ENCODE measurements around the gene EDC3. TPM values are rescaled to one million over a fixed set of nuclear protein-coding genes. Genes with fewer than 3 reads are reported as not detected.

The EDC3 gene
- total RNA-seq, 4 donors from 2014 or later: 12.7 to 22.7 (median 15.2) TPM

DNA sequence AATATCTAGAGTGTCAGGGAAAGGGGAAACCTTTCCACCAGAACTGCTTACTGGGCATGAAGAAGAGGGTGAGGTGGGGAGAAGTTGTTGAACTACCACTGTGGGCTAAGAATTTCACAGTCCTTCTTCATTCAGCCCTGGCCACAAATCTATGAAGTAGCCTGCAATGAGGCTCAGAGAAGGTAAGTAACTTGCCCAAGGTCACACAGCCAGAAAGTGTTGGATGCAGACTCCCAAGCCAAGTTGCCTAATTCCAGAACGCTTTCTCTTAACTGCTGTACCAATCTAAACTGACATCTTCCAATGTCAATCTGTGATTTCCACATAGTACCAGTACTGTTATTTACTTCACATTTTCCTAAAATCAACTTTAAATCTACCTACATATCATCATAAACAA is 27.4 kb upstream of the EDC3 start:
- DNase-seq (ENCODE audit: low spot score) (no peak), ATAC-seq (ENCODE audit: low FRiP score) (no peak)
- TF ChIP-seq, protein P1, sequence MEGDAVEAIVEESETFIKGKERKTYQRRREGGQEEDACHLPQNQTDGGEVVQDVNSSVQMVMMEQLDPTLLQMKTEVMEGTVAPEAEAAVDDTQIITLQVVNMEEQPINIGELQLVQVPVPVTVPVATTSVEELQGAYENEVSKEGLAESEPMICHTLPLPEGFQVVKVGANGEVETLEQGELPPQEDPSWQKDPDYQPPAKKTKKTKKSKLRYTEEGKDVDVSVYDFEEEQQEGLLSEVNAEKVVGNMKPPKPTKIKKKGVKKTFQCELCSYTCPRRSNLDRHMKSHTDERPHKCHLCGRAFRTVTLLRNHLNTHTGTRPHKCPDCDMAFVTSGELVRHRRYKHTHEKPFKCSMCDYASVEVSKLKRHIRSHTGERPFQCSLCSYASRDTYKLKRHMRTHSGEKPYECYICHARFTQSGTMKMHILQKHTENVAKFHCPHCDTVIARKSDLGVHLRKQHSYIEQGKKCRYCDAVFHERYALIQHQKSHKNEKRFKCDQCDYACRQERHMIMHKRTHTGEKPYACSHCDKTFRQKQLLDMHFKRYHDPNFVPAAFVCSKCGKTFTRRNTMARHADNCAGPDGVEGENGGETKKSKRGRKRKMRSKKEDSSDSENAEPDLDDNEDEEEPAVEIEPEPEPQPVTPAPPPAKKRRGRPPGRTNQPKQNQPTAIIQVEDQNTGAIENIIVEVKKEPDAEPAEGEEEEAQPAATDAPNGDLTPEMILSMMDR (IDR thresholded peaks at IDR 0.05): no peak

DNA sequence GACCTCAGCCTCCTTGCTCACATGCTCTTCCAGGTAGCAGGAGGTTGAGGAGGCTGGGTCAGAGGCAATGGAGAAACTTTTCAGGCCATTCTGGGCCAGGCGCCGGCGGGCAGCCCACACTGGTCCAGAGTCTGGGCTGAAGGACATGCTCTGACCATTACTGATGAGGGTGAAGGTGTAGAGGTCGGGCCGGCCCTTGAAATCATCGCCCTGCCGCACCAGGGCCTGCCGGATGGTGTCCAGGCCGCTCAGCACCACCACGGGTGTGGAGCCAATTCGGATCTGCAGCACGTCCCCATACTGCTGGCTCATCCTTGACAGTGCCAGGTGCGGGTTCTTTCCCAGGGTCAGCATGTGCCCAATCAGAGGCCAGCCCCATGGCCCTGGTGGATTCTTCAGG is 26.8 kb upstream of the EDC3 start:
- DNase-seq (ENCODE audit: low spot score) (no peak), ATAC-seq (ENCODE audit: low FRiP score) (no peak)
- TF ChIP-seq, protein P1 (IDR thresholded peaks at IDR 0.05): no peak

DNA sequence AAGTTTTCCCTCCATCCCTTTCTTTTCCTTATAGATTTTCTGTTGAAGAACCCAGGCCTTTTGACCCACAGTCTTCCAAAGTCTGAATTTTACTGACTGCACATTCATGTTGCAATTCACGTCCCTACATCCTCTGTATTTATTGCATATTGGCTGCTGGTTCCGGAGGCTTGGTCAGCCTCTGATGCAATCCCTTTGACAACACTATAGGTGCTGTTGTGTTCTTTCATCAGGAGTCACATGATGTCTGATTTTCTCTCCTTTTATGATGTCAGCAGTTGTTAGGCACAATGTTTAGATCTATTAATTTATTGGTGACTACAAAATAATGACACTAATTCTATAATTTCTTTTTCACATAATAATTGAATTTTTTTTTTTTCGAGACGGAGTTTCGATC is 20.8 kb upstream of the EDC3 start:
- ATAC-seq (ENCODE audit: low FRiP score): no peak
- DNase-seq (ENCODE audit: low spot score): no peak
- TF ChIP-seq, protein P1 (IDR thresholded peaks at IDR 0.05): no peak

DNA sequence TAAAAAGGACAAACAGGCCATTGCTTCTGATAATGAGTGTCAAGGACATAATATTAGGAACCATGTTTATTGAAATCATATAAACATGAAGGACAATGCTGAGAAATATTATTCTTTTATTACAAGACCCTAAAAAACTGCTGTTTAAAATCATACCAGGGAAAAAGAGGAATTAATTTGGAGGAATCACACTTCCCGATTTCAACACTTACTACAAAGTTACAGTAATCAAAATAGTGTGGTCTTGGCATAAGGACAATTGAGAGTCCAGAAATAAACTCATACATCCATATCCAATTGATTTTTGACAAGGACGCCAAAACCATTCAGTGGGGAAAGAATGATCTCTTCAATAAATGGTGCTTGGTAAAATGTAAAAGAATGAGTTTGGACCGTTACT is 16.5 kb upstream of the EDC3 start:
- ATAC-seq (ENCODE audit: low FRiP score) (no peak), DNase-seq (ENCODE audit: low spot score) (no peak)
- TF ChIP-seq, protein P1 (IDR thresholded peaks at IDR 0.05): no peak

DNA sequence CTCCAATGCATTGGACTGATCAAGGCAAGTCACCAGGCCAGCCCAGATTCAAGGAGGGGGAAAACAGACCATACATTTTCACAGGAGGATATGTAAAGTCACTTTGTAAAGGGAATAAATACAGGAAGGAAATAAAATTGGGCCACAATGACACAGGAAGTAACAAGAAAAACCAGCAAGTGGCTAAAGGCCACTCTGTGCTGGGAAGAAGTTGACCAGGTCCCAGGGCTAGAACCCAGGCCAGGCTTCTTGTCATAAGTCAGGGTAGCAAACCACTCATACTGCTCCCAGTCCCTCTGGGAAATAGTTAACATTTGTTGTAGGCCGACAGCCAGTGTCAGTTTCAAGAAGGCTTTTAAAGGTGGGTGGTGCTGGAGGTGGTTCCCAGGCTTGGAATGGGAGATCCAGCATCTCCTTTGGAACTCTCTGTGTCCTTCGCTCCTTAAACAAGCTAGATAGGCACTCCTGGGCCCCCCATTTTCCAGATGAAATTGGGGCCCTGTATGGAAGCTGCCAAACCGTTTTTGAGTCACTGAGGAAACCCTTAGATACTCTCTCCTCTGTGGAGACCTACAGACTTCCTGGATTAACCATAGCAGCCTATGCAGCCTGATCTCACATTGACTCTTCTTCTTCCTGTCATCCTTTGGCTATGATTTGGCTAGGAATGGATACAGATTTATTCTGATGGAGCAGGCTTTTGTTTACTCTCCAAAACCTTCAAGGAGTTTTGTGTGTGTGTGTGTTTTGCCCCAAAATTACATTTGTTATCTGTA is 14.7 kb upstream of the EDC3 start:
- TF ChIP-seq, protein P1 (IDR thresholded peaks at IDR 0.05): no peak
- ATAC-seq (ENCODE audit: low FRiP score) (no peak), DNase-seq (ENCODE audit: low spot score) (no peak)

DNA sequence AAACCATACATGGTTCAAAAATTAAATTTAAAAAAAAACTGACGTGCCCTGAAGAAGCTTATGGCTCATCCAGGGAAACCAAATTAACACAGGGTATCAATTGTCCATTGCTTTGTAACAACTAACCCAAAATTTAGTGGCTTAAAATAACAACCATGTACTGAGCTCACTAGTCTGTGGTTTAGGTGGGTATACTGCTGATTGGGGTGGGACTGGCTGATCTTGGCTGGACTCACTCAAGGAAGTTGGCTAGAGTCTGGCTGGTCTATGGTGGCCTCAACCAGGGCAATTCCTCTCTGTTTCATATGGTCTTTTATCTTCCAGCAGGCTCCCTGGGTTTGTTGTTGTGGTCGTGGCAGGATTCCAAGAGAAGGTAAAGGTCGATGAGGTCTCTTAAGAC is 14.1 kb upstream of the EDC3 start:
- ATAC-seq (ENCODE audit: low FRiP score): no peak
- DNase-seq (ENCODE audit: low spot score): no peak
- TF ChIP-seq, protein P1 (IDR thresholded peaks at IDR 0.05): no peak

DNA sequence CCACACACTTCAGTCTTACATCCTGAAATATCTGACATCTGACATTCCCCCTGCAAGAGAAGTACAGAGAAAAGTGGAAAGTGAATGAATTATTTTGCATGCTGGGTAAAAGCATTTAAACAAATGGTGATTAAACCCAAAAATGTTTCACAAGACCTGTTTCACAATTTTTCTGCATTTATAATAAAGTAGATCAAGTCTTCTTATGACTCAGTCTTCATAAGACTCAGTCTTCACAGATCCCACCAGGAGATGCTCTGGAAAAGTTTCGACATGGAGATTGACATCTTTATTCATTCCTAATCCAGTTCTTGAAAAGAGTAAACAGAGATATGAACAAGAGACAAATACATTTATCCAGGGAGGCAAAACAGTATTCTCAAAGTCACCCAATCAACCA is 13.2 kb upstream of the EDC3 start:
- TF ChIP-seq, protein P1 (IDR thresholded peaks at IDR 0.05): no peak
- no peak for ATAC-seq (ENCODE audit: low FRiP score)
- DNase-seq (ENCODE audit: low spot score): no peak
